HG03175 (cell line): ENCODE measurements around the gene ACOXL.
A peak's percentile ranks its signal among the peaks of the same experiment; 100 is the strongest.
"Not testable (repeated sequence)": the region's sequence is repeated elsewhere in the genome, so short reads cannot be mapped to it uniquely, and the experiment has no call there.

Experiments
- ATAC-seq: cut with Tn5 transposase; IDR thresholded peaks from one replicate; pipeline ENCODE4 v1.9.1; 2021; ENCODE audit warnings: mild to moderate bottlenecking, moderate library complexity; ENCODE audit not compliant: unreplicated experiment

Gene ACOXL

DNA sequence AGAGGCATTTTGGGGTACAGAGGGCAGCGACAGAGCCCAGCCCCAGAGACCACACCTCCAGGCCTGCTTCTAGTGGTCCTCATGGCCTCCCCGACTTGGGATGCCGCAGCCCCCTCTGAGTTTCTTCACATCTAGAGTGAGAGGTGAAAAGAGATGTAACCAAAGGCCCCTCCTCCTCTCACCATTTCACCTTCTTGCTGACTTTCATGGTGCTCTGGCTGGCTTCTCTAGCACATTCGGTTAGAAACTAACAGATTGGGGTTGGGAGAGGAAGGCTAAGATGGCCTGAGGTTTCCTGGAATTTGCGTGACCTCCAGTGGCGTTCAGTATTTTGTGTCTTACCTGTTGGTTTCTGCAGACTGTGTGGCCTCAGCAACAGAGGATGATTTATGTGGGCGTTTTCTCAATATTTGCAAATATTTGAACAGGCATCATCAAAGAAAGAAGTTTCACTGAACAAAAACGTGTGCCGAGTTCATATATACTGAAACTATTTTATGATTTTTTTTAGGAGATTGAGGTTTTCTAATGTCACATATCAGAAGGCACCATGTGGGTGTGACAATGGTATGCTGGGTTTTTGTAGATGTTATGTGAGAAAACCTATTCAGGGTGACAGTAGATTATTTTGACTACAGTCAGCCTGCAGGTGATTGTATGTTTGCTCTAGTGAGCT is 318.5 kb downstream of the ACOXL start:
- no peak for ATAC-seq

DNA sequence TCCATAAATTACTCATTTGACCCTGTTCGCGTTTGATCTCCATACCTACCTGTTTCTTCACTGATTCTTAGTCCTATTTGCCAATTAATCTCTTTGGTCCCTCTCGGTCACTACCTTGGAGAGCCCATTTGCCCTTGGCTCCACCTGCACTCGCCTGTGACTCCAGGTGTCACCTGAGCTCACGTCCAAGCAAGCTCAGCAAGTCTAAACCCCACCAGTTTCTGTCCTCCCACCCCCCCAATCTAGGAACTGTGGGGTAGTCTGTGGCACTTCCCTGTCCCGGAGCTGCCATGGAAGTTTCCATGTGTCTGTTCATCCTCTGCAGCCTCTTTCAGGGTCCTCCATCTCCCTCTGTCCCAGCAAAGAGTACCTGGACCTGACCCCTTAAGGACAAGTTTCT is 320.2 kb downstream of the ACOXL start:
- no peak for ATAC-seq

DNA sequence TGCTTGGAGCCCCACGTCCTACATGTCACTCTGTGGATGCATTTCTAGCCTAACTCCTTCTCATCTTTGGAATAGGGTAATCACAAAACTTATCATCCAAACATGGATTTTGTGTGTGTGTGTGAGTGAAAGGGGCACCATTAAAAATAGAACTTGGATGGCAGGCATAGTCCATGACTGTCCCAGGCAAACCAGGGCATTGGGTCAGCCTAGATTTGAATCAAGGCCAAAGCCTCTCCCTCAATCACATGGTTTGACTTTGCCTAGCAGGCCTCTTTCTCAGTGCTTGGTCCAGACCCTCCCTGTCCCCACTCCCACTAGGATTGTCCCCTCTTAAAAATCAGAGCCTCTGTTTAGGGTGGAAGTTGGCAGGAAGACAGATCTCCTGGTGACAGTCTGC is 320.9 kb downstream of the ACOXL start:
- no peak for ATAC-seq

DNA sequence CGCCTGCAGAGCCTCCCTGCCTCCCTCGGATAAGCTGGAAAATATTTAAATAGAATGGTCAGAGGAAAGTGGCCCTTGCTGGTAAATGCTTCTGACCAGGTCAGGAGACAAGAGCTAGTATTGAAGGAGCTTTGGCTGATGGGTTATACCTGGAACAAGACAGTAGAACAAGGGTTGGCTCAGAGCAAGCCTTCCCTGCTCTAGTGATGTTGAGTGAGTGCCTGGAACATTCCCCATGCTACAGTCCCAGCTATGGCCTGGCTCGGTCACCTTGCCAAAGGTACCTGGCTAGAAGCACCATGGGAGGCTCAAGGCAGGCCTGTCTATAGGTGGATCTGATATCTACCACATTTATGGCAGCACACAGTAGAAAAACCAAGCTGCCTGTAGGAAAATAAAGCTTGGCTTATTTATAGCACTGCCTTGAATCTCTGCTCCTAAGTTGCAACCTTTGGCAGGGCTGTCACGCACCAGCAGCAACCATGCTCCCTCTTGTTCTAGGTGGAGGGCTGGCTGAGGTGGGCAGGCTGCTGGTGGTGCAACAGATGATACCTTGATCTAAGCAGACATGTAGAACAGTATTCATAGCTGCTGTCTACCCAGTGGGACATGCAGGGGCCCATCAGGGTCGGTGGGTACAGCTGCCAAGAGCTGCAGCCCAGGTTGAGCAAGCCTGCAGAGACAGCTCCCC is 321.6 kb downstream of the ACOXL start:
- ATAC-seq: no peak

DNA sequence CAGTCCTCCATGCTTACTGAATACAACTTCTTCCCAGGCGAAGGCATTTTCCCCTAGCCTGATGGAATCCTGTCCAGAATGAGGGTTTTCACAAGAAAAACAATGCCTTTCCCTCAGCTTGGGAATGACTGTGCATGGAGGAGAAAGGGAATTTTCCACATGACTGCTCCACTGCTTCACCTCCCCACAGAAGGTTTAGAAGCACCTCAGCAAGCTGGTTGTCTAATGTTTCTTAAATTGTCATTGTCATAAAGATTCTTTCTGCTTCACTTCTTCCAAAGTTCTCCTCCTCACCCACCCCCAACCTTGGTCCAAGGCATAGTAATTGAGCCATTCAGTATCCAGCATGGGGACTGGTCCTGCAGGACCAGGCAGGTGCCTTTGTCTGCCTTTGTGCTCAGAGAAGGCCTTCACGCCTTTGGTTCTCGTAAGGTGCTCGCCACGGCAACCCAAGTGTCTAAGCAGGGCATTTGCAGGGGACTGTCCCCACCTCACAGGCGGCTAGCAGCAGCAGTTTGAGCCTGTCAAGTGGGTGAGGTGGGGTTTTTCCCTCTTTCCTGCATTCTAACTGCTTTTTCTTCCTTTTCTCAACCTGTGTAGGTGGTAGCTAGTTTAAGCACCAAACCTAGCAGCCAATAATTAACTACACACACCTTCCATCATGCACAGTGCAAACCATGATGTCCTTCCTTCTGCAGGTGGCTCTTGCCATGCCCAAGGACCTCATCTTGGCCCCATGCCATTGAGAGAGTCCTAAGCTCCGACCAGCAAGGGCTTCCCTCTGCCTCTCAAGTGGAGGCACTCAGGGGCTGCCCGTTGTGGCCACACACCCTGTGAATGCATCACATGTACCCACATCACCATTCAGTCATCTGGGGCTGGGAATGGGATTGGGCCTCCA is 322.7 kb downstream of the ACOXL start:
- peak; percentile 68 for ATAC-seq

DNA sequence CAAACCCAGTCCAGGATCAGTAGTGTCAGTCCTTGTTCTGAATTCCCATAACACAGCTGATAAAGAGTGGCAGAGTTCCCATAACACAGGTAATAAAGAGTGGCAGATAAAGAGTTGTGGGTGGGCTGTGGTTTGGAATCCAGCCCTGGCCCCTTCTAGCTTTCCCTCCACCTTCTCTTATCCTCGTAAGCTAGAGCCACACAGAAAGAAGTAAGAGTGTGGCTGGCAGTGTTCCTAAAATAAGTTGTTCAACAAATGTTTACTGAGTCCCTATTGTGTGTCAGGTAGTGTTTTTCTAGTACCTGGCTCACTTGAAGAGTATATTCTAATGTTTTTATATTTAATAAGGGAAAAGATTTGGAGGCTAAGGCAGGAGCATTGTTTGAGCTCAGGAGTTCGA is 323.4 kb downstream of the ACOXL start:
- no peak for ATAC-seq

DNA sequence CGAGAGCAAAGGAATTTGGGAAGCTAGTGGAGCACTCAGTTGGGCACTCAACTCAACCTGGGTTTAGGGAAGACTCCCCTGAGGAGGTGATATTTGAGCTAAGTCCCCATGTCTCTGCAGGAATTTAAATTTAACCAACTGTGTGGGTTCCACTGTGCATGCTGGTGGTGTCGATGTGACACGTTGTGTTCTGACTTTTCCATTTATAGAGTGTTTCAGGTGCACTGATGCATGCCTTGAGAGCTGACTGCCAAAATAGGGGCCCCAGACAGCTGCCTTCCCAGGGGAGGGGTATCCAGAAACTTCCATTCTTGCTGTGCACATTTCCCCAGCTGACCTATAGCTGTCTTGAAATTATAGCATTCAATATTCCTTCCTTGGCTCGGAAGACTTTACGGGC is 324.7 kb downstream of the ACOXL start:
- no peak for ATAC-seq

DNA sequence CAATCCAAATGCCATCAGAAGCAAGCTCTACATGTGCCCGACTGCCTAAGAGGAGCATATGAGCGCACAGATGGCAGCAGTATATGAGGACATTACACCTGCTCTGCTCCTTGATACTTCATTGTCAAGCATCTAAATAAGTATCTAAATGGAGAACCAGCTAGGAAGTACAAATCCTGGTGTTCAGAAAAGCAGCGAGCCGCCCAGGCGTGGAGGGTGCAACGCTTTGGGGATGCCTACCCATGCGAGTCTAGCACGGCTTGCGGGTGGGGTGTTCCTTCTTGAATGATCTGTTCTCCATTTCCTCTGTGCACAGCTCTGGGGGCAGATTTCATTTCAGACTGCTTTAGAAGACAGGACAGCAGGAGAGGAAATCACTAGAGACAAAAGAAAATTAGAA is 325.3 kb downstream of the ACOXL start:
- no peak for ATAC-seq

DNA sequence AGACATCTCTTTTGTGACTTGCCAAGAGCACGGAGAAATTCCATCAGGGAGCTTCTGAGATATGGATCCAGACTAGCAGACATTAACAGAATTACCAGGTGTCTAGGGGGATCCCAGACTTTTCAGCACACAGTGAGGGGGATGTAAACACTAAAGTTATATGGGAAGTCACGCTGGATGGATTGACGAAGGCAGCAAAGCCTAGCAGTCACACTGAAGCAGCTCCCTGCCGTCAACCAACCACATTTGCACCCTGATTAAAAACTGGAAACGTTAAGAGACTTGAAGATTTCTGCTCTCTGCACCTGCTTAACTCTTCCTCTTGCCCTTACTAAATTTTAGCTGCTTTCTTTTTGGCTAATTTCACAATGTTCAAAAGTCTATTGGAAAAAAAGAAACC is 325.9 kb downstream of the ACOXL start:
- ATAC-seq: no peak

DNA sequence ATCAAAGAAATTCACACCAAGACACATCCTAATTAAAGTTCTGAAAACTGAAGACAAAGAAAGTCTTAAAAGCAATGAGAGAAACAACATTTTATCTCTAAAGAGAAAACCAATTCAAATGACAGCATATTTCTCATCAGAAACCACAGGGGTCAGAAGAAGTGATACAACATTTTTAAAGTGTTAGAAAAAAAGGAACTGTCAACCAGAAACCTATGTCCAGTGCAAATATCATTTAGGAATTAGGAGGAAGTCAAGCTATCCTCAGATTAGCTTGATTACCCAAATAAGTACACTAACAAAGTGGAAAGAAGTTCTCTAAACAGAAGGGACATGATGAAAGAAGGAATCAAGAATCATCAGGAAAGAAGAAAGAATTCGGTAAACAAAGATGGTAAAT is 328.8 kb downstream of the ACOXL start:
- ATAC-seq: no peak

DNA sequence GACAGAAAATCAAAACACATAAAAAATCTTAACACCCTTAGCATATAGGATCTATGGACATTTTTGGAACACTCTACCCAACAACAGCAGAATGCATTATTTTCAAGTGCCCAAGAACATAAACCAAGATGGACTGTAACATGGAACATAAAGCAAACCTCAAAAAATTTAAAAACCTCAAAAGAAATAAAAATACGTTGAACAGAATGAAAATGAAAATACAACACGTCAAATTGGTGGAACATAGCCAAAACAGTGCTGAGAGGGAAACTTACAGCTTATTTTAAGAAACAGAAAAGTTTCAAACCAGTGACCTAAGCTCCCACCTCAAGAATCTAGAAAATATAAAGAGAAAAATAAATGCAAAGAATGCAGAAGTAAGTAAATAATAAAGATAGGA is 330.0 kb downstream of the ACOXL start:
- ATAC-seq: no peak

DNA sequence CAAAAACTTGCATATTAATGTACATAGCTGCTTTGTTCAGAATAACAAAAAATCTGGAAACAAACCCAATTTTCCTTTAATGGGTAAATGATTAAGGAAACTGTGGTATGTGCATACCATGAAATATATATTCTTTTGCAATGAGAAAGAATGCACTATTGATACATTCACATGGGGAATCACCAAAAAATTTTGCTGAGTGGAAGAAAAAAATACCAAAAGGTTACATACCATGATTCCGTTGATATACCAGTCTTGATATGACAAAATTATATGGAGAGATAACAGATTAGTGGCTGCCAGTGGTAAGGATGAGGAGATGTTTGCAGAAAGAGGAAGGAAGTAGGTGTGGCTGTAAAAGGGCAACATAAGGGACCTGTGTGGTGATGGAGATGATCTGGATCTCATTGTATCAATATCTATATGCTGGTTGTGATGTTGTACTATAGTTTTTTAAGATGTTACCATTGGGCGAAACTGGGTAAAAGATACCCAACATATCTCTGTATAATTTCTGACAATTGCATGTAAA is 333.8 kb downstream of the ACOXL start:
- ATAC-seq: no peak

DNA sequence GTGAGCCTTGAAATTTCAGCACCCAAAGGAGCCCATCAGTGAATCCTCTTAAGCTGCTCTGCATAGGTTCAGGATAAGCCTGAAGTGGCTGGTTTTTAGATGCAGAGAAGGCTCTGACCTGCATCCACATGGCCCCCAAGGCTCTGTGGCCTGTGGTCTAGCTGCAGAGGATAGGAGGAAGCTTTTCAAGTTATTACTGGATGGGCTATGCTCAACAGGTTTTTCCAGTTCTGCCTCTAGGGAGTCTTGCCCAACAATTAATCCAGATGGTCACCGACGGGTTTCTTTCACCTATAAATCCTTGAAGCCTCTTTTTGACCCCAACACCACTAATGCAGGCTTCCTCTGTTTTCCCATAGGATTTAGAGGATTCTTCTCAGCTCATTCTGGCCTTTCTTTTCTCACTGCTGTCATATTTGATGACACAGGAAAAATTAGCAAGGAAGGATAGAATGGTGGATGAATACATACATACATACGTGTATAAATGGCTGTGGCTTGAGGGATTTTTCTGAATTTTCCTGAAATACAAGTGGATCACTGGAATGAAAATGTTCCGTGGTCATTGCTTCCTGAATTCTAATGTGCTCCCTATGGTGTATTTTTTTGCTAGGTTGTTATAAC is 336.2 kb downstream of the ACOXL start:
- no peak for ATAC-seq

DNA sequence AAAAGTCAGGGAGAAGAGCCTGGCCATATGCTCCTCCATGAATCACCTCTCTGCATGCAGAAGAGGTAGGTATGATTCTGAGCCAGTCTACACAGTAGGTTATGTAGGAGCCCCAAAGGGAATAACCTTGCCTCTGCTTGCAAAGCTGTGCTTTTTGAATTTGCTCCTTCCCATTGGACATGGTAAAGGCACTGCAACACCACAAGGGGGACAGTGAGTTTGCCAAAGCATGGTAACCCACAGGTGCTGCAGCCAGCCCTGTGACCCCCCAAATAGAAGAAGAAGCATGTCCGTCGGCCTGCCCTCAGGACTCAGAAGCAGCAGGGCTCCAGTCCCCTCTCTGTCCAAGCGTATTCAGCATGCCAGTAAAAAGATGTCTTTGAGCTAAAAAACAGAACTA is 337.3 kb downstream of the ACOXL start:
- ATAC-seq: no peak

DNA sequence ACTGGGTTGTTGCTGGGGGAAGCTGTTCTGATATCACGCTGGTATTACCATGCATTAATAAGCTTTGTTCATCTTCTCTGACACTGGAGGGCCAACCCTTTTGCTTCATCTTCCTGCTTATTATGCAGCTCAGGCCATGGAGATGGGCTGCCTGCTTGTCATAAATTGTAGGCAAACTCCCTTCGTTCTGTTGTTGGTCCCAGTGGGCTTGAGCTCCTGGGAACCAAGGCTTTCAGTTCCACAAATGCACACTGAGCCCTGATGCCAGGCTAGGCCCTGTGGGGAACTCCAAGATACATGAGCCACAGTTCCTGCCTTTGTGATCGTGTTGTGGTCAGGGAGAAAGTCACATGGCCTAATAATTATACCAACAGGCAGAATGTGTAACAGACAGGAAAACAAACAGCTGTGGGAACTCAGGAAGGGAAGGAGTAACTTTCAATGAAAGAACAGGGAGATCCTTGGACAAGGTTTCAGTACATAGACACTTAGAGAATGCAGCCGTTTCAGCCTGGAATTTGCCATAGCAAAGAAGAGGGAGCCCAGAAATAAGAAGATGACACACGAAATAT is 339.3 kb downstream of the ACOXL start:
- no peak for ATAC-seq

DNA sequence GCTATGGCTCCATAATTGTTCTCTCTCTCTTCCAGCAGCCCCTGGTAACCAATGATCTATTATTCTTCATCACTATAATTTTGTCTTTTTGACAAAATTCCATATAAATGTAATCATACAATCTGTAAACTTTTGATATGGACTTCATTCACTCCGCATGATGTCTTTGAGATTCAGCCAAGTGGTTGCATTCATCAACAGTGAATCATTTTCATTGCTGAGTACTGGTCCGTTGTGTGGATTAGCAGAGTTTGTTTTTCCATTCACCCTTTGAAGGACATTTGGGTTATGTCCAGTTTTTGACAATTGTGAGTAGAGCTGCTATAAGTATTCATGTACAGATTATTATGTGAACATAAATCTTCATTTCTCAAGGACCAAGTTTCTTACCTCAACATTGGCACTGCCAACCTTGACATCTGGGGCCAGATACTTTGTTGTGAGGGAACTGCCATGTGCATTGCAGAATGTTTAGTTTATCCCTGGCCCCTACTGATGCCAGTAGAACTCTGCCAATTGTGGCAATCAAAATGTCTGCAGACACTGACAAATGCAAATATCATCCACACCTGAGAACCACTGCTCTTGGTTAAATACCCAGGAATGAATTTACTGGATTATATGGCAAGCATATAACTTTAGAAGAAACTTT is 340.0 kb downstream of the ACOXL start:
- no peak for ATAC-seq

DNA sequence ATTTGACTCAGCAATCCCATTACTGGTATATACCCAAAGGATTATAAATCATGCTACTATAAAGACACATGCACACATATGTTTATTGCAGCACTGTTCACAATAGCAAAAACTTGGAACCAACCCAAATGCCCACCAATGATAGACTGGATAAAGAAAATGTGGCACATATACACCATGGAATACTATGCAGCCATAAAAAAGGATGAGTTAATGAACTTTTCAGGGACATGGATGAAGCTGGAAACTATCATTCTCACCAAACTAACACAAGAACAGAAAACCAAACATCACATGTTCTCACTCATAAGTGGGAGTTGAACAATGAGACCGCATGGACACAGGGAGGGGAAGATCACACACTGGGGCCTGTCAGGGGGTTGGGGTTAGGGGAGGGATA is 350.3 kb downstream of the ACOXL start:
- ATAC-seq: not testable (repeated sequence)

DNA sequence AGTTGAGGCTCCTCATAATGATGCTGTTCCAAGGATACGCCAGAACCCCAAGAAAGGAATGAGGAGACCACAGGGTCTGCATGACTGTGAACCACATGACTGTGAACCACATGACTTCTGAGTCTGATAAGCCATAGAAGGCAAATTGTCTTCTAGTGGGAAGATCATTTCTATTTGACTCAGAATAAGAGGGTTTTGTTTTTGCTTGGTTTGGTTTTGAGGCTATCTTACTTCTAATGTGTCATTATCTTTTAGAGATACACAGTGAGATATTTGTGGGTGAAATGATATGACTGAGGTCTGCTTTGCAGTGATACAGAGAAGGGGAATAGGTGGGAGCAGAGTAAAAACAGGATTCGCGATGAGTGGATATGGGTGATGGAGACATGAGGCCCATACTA is 359.4 kb downstream of the ACOXL start:
- ATAC-seq: no peak

DNA sequence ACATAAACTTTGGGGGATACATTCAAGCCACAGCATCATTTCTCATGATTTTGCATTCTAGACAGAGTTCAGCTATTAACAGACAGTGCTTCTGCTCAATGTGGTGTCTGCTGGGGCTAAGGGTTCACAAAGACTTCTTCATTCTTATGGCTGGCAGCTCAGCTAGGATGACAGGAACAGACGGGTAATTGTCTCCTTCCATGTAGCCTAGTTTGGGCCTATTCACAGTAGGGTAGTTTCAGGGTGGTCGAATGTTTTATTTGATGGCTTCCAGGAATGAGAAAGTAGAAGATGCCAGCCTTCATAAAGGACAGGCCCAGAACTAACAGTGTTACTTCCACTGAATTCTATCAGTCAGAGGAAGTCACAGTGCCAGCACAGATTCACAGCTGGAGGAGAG is 362.3 kb downstream of the ACOXL start:
- no peak for ATAC-seq

DNA sequence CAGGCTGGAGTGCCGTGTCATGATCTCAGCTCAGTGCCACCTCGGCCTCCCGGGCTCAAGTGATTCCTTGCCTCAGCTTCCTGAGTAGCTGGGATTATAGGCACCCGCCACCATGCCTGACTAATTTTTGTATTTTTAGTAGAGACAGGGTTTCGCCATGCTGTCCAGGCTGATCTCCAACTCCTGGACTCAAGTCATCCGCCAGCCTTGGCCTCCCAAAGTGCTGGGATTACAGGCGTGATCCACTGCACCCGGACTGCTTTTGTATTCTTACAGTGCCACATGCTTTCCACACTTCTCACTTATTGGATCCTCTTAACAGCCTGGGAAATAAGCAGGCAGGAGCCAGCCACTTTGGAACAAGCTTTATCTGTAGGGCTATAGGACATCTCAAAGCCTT is 363.1 kb downstream of the ACOXL start:
- ATAC-seq: no peak
